ENCODE measurements around the gene UBE2E2.

The UBE2E2 gene

DNA sequence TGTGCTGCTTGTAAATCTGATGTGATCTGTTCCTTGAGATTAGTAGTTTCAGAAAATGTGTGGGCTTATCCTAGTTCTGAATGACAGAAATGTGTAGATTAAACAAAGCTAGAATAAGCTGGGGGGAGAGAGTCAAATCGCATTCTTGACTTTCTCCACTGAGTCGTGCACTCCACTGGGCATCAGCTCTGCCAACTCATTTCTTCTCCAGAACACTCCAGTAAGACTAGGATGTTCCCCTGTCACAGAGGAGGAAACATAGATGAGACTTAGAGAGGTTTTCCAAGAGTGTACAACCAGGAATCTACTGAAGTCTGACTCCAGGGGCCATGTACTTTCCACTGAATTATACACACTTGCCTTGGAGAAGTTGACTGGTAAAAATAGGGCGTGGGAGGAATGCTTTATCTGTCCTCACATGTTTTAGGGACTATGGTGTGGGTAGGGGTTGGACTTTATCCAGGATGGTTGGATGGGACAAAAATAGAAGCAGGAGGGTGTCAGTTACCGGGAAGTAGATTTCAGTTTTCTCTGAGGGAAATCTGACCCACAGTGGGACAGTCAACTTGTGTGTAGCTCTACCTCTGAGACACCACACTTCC lies 298.2 kb downstream of the UBE2E2 start:
- no peak overlapping the region for H3K4me3 ChIP-seq (ENCODE audit: low read depth, low read length)
- TF ChIP-seq, protein P1, sequence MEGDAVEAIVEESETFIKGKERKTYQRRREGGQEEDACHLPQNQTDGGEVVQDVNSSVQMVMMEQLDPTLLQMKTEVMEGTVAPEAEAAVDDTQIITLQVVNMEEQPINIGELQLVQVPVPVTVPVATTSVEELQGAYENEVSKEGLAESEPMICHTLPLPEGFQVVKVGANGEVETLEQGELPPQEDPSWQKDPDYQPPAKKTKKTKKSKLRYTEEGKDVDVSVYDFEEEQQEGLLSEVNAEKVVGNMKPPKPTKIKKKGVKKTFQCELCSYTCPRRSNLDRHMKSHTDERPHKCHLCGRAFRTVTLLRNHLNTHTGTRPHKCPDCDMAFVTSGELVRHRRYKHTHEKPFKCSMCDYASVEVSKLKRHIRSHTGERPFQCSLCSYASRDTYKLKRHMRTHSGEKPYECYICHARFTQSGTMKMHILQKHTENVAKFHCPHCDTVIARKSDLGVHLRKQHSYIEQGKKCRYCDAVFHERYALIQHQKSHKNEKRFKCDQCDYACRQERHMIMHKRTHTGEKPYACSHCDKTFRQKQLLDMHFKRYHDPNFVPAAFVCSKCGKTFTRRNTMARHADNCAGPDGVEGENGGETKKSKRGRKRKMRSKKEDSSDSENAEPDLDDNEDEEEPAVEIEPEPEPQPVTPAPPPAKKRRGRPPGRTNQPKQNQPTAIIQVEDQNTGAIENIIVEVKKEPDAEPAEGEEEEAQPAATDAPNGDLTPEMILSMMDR (IDR thresholded peaks at IDR 0.05; ENCODE audit: low read depth, low read length, missing control alignments): no peak
- DNase-seq (ENCODE audit: low read depth): no peak

DNA sequence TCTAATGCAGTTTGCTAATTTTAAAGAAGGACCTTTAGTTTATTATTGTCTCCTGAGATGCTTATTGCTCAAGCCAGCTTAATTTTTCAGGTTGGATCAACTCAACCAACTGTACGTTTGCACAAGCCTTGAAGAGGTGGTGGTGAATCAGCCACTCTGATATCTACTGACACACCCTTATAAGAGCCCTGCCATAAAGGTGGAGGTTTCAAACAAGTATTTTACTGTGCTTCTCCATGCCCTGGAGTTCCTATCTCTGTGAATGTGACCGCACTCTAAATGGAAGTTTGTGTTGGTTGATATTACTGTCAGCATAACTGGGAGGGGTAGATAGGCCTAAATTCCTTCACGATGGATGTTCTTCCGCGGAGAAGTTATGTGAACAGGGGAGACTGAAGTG lies 305.3 kb downstream of the UBE2E2 start:
- no peak for DNase-seq (ENCODE audit: low read depth)
- TF ChIP-seq, protein P1 (IDR thresholded peaks at IDR 0.05; ENCODE audit: low read depth, low read length, missing control alignments): no peak
- H3K4me3 ChIP-seq (ENCODE audit: low read depth, low read length): no peak overlapping the region

DNA sequence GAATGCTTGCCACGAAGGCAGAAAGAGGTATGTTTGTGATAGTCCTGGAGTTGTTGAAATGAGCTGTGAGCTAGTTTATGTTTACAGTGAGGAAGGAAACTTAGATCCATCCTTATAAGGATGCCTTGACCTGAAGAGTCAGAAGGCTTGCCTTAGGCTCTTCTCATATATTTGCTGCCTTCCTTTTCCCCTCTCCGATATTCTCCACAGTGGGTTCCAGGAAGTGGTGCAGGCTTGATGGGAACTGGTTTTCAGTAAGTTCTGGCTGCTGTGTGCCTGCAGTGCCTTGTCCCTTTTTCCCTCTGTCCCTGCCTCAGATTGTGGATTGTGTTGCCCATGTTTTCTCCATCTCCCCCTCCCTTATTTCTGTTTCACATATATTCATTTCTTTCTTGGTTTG lies 315.3 kb downstream of the UBE2E2 start:
- no peak for DNase-seq (ENCODE audit: low read depth)
- no peak overlapping the region for H3K4me3 ChIP-seq (ENCODE audit: low read depth, low read length)
- TF ChIP-seq, protein P1 (IDR thresholded peaks at IDR 0.05; ENCODE audit: low read depth, low read length, missing control alignments): no peak

DNA sequence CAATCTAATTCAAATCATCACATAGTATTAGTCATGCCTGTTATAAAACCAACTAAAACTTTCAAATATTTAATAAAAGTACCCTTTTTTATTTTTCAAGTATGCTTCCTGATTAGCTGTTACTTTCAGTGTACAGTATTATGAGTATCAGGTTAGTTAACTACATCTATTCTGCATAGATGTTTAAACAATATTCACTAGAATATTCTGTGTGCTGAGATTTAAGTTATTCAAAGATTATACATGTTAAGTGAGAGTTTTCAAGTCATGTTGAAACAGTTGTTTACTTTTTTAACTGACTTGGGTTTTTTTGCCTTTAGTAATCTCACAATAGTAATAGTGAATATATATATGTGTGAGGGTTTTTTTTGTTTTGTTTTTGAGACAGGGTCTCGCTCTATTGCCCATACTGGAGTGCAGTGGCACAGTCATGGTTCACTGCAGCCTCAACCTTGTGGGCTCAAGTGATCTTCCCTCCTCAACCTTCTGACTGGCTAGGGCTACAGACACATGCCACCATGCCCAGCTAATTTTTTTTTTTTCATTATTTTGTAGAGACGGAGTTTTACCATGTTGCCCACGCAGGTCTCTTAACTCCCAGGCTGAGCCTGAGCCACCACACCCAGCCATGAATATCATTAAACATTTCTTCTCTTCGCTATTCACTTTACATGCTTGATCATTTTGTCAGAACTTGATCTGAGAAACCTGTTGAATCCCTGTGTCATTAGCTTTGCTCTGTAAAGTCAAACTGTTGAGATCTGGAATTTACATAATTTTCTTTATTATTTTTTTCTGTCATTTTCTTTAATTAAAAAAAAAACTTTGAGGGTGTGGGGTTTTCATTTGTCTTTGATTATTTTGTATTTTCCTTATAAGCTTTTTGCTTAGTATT lies 316.4 kb downstream of the UBE2E2 start:
- peak; percentile 3 for DNase-seq (ENCODE audit: low read depth)
- no peak overlapping the region for H3K4me3 ChIP-seq (ENCODE audit: low read depth, low read length)
- TF ChIP-seq, protein P1 (IDR thresholded peaks at IDR 0.05; ENCODE audit: low read depth, low read length, missing control alignments): no peak

DNA sequence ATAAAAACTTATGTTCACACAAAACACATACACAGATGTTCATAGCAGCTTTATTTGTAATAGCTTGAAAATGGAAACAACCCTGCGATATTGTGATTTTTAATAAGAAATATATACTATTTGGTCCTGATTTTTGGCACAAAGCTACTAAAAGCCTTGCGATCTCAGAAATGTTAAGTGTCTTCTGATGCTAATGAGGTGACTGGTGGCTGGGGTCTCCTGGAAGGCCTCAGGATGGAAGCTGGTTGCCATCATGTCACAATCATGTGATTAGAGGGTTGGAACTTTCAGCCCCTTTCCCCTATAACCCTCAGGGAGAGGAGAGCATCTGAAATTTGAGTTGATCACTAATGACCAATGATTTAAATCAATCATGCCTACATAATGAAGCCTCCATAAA lies 324.2 kb downstream of the UBE2E2 start:
- TF ChIP-seq, protein P1 (IDR thresholded peaks at IDR 0.05; ENCODE audit: low read depth, low read length, missing control alignments): no peak
- DNase-seq (ENCODE audit: low read depth): no peak
- H3K4me3 ChIP-seq (ENCODE audit: low read depth, low read length): no peak overlapping the region

DNA sequence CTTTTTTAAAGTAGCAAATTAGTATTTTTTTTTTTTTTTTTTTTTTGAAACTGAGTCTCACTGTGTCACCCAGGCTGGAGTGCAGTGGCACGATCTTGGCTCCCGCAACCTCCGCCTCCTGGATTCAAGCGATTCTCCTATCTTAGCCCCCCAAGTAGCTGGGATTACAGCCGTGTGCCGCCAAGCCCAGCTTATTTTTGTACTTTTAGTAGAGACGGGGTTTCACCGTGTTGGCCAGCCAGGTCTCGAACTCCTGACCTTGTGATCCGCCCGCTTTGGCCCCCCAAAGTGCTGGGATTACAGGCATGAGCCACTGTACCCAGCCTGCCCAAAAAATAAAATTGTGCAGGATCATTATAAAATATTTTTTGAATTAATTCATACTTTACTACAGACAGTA lies 330.5 kb downstream of the UBE2E2 start:
- TF ChIP-seq, protein P1 (IDR thresholded peaks at IDR 0.05; ENCODE audit: low read depth, low read length, missing control alignments): no peak
- H3K4me3 ChIP-seq (ENCODE audit: low read depth, low read length): no peak overlapping the region

More for the DNA sequence above, 330.5 kb downstream of the UBE2E2 start:
- DNase-seq (ENCODE audit: low read depth): no peak
